KMS-11 (cell line): ENCODE measurements around the gene NME9.

Source experiments
- H2AFZ ChIP-seq: fragments of 200-600 bp; sonication (generic); 2 replicates; pipeline ENCODE4 v1.6.1; 2016; ENCODE audit warnings: antibody characterized with exemption, mixed run types, low read depth
- H3K27ac ChIP-seq: fragments of 200-600 bp; sonication (generic); 2 replicates; pipeline ENCODE4 v1.6.1; 2016; ENCODE audit warnings: mild to moderate bottlenecking, mixed run types
- H3K27me3 ChIP-seq: fragments of 200-600 bp; sonication (generic); 2 replicates; pipeline ENCODE4 v1.6.1; 2017; ENCODE audit warnings: mild to moderate bottlenecking, low read depth, mixed run types, moderate library complexity; ENCODE audit not compliant: insufficient read depth
- H3K36me3 ChIP-seq: fragments of 200-600 bp; sonication (generic); 2 replicates; pipeline ENCODE4 v1.6.1; 2017; ENCODE audit warnings: mild to moderate bottlenecking, mixed run types; ENCODE audit not compliant: insufficient read depth
- H3K4me1 ChIP-seq: fragments of 200-600 bp; sonication (generic); 2 replicates; pipeline ENCODE4 v1.6.1; 2016; ENCODE audit warnings: mild to moderate bottlenecking, low read depth, mixed run types; ENCODE audit not compliant: poor library complexity, severe bottlenecking
- H3K4me2 ChIP-seq: fragments of 200-600 bp; sonication (generic); 2 replicates; pipeline ENCODE4 v1.7.0; 2016; ENCODE audit warnings: mild to moderate bottlenecking, mixed run types
- H3K4me3 ChIP-seq: fragments of 200-600 bp; sonication (generic); IDR thresholded peaks from 2 replicates; pipeline ENCODE4 v1.6.1; 2017; ENCODE audit warnings: low read depth, low read length, mixed read lengths; ENCODE audit not compliant: insufficient read depth
- H3K79me2 ChIP-seq: fragments of 200-600 bp; sonication (generic); 2 replicates; pipeline ENCODE4 v1.6.1; 2016; ENCODE audit warnings: low read depth, mixed run types; ENCODE audit not compliant: insufficient read depth
- H3K9ac ChIP-seq: fragments of 200-600 bp; sonication (generic); 2 replicates; pipeline ENCODE4 v1.6.1; 2016; ENCODE audit warnings: mild to moderate bottlenecking, mixed run types
- H4K20me1 ChIP-seq: fragments of 200-600 bp; sonication (generic); 2 replicates; pipeline ENCODE4 v1.6.1; 2016; ENCODE audit warnings: mild to moderate bottlenecking, mixed run types; ENCODE audit not compliant: insufficient read depth
- CTCF ChIP-seq: fragments of 200-600 bp; sonication (generic); conservative IDR thresholded peaks from 2 replicates; pipeline ENCODE4 v1.6.1; 2017; ENCODE audit warnings: low read depth, mild to moderate bottlenecking, antibody characterized with exemption, low read length, moderate library complexity, mixed read lengths

NME9 gene

GRCh38 chr3:138360869-138361525, 31.3 kb upstream of the NME9 start:
- Histone ChIP-seq H3K36me3 (no peaks in the 10 kb centered on the region), H3K79me2 (no peaks in the 10 kb centered on the region), H4K20me1 (no peaks in the 10 kb centered on the region), H3K27ac (no peak overlapping the region), H3K4me2 (no peak overlapping the region), H3K4me3 (no peak overlapping the region), H2AFZ (no peak overlapping the region), H3K4me1 (no peaks in the 10 kb centered on the region), H3K9ac (no peak overlapping the region), H3K27me3 (no peaks in the 10 kb centered on the region)
- TF ChIP-seq CTCF, result no peak

- Histone ChIP-seq H2AFZ (no peak overlapping the region), H3K4me3 (no peak overlapping the region), H3K27me3 (no peaks in the 10 kb centered on the region), H3K4me2 (no peak overlapping the region), H3K4me1 (no peaks in the 10 kb centered on the region), H3K27ac (no peak overlapping the region), H3K9ac (no peak overlapping the region), H3K79me2 (no peaks in the 10 kb centered on the region), H3K36me3 (no peaks in the 10 kb centered on the region), H4K20me1 (no peaks in the 10 kb centered on the region)
- TF ChIP-seq CTCF, result no peak
Measured at GRCh38 chr3:138359919-138360868, 30.5 kb upstream of the NME9 start.

- TF ChIP-seq CTCF, result no peak
Measured at GRCh38 chr3:138359148-138359918, 29.7 kb upstream of the NME9 start.

DNA sequence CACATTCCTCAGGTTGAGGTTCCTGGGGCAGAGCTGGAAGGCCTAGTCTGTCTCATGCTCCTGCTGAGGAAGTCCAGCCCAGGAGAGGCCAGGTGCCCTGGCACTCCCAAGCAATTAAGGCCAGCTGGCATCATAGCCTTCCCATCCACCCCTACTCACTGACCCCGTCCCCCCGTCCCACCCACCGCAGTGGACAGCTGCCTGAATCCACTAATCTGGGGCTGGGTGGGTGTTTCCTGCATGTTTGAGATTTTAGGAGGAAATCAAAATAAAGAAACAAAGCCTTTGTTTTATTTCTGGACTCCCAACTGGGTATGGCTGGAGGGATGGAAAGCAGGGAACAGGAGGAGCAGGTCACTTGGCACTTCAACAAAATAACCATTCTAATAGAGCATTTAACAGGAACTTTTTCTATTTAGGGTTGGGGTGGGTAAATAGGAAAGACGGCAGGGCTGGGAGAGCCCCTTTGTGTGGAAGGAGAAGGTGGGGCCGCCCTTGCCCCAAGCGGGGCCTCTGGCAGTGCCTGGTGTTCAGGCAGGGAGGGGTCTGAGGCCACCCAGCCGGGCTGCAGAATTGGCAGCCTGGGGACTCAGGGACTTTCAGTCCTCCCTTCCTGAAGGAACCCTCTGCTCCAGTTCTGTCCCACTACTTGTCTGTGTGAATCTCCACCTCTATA, 27.2 kb upstream of the NME9 start:
- Histone ChIP-seq H3K9ac (no peak overlapping the region), H4K20me1 (no peaks in the 10 kb centered on the region), H3K79me2 (no peaks in the 10 kb centered on the region), H3K4me3 (no peak overlapping the region), H3K4me2 (no peak overlapping the region), H3K27ac (no peak overlapping the region), H3K27me3 (no peaks in the 10 kb centered on the region), H3K36me3 (no peaks in the 10 kb centered on the region), H3K4me1 (no peaks in the 10 kb centered on the region), H2AFZ (no peak overlapping the region)
- no peak for TF ChIP-seq CTCF

More at GRCh38 chr3:138359148-138359918, 29.7 kb upstream of the NME9 start:
- Histone ChIP-seq H3K27me3 (no peaks in the 10 kb centered on the region), H3K4me3 (no peak overlapping the region), H3K4me2 (no peak overlapping the region), H3K27ac (no peak overlapping the region), H4K20me1 (no peaks in the 10 kb centered on the region), H3K9ac (no peak overlapping the region), H2AFZ (no peak overlapping the region), H3K79me2 (no peaks in the 10 kb centered on the region), H3K4me1 (no peaks in the 10 kb centered on the region), H3K36me3 (no peaks in the 10 kb centered on the region)
